Stomach (tissue), 4 donors: ENCODE data around the gene CEBPZ.

ENCODE experiments used
- CTCF ChIP-seq, 7 experiments: fragments of 450-650 bp in 4 of 7; fragments of 200-600 bp in 3 of 7; sonication (generic) in 3 of 7; IDR thresholded peaks; one replicate each; pipeline ENCODE4 v1.5.1; 2016 to 2019; ENCODE audit warnings: antibody characterized with exemption in 7 of 7, control low read depth in 2 of 7, mild to moderate bottlenecking in 1 of 7
- EP300 ChIP-seq: sonication (generic); formaldehyde crosslinking; IDR thresholded peaks from one replicate; pipeline ENCODE4 v1.6.1; 2017; ENCODE audit warnings: antibody characterized with exemption
- POLR2A ChIP-seq, 4 donors: fragments of 450-650 bp; IDR thresholded peaks; one replicate each; pipeline ENCODE4 v1.6.1; 2016; ENCODE audit warnings: antibody characterized with exemption in 4 of 4, control low read depth in 2 of 4, mild to moderate bottlenecking in 1 of 4, moderate library complexity in 1 of 4
- POLR2AphosphoS5 ChIP-seq, 3 donors: sonication (generic); formaldehyde crosslinking; IDR thresholded peaks; one replicate each; pipeline ENCODE4 v1.6.1; 2016; ENCODE audit warnings: antibody characterized with exemption in 3 of 3

DNA sequence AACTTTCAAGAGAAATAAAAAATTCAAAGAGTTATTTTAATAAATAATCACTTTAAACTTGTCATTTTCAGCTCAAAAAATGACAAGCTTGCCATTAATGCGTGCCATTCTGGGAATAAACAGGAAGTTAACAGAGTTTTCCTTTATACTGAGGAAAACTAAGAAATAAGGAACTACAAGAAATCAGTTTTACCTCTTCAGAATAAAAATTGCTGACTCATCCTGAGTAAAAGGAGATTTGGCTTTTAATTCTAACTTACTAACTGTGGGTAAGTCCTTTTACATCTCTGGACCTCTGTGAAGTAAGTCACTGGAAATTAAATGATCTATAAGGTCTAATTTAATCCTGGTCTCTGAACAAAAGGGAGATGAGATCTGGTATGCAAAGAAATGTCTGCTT is 16.1 kb downstream of the CEBPZ start:
- TF ChIP-seq POLR2A (IDR thresholded peaks at IDR 0.05) (no peak), CTCF (IDR thresholded peaks at IDR 0.05) (no peak), EP300 (no peak), POLR2AphosphoS5 (IDR thresholded peaks at IDR 0.05) (no peak)
